Measurements from ENCODE around the gene HPCAL1. TPM values are rescaled to one million over a fixed set of nuclear protein-coding genes. Genes with fewer than 3 reads are reported as not detected.

The HPCAL1 gene
- total RNA-seq, 4 donors from 2014 or later: 34.5 to 54.2 (median 41.3) TPM

- no peak for DNase-seq (ENCODE audit: extremely low spot score)
- H3K27ac ChIP-seq (replicated peaks in 1 of 4): no peak overlapping the region
- intact Hi-C loops (cut with DNase I): no loop called here
- H3K27me3 ChIP-seq: no peaks in the 10 kb centered on the region
- peaks cover 0 to 25% (median 9%) of the 10 kb centered on the region in 4 donors for H3K4me1 ChIP-seq
- H3K9me3 ChIP-seq: no peaks in the 10 kb centered on the region
- H3K4me3 ChIP-seq: no peak overlapping the region
- TF ChIP-seq CTCF (IDR thresholded peaks at IDR 0.05): no peak
- no peak for TF ChIP-seq POLR2A (IDR thresholded peaks at IDR 0.05; ENCODE audit: low read depth)
- no peak for TF ChIP-seq EP300 (IDR thresholded peaks at IDR 0.05)
- TF ChIP-seq POLR2AphosphoS5 (IDR thresholded peaks at IDR 0.05): no peak
- no peaks in the 10 kb centered on the region for H3K36me3 ChIP-seq
- 84% methylated on average over 8 of the region's 8 CpGs for WGBS
Observed at GRCh38 chr2:10341193-10341592, 38.5 kb downstream of the HPCAL1 start.

GRCh38 chr2:10342245-10342951 lies 39.7 kb downstream of the HPCAL1 start:
- TF ChIP-seq EP300 (IDR thresholded peaks at IDR 0.05) (no peak), POLR2A (IDR thresholded peaks at IDR 0.05; ENCODE audit: low read depth) (no peak), POLR2AphosphoS5 (IDR thresholded peaks at IDR 0.05) (no peak), CTCF (IDR thresholded peaks at IDR 0.05) (no peak)
- Histone ChIP-seq H3K4me3 (no peak overlapping the region), H3K27me3 (no peaks in the 10 kb centered on the region), H3K4me1 (peaks cover 8 to 28% (median 16%) of the 10 kb centered on the region in 4 donors), H3K9me3 (no peaks in the 10 kb centered on the region), H3K36me3 (no peaks in the 10 kb centered on the region), H3K27ac (replicated peaks in 1 of 4) (no peak overlapping the region)
- intact Hi-C loops (cut with DNase I): no loop called here
- 91% methylated on average over 17 of the region's 18 CpGs for WGBS
- no peak for DNase-seq (ENCODE audit: extremely low spot score)

- Histone ChIP-seq H3K4me3 (no peak overlapping the region), H3K27me3 (no peaks in the 10 kb centered on the region), H3K4me1 (peaks cover 11 to 28% (median 19%) of the 10 kb centered on the region in 4 donors), H3K27ac (replicated peaks in 1 of 4) (no peak overlapping the region), H3K36me3 (no peaks in the 10 kb centered on the region), H3K9me3 (no peaks in the 10 kb centered on the region)
- TF ChIP-seq CTCF (IDR thresholded peaks at IDR 0.05) (no peak), POLR2AphosphoS5 (IDR thresholded peaks at IDR 0.05) (no peak), EP300 (IDR thresholded peaks at IDR 0.05) (no peak), POLR2A (IDR thresholded peaks at IDR 0.05; ENCODE audit: low read depth) (no peak)
- 97% methylated on average over 3 of the region's 3 CpGs for WGBS
- intact Hi-C loops (cut with DNase I): no loop called here
- DNase-seq (ENCODE audit: extremely low spot score): no peak
Observed at GRCh38 chr2:10343191-10343590, 40.5 kb downstream of the HPCAL1 start.

GRCh38 chr2:10343658-10344057 lies 41.0 kb downstream of the HPCAL1 start:
- WGBS: 83% methylated on average over 8 of the region's 8 CpGs
- DNase-seq (ENCODE audit: extremely low spot score): no peak
- Histone ChIP-seq H3K27me3 (no peaks in the 10 kb centered on the region), H3K9me3 (no peaks in the 10 kb centered on the region), H3K27ac (replicated peaks in 1 of 4) (no peak overlapping the region), H3K36me3 (no peaks in the 10 kb centered on the region), H3K4me1 (peaks cover 11 to 28% (median 19%) of the 10 kb centered on the region in 4 donors), H3K4me3 (no peak overlapping the region)
- TF ChIP-seq POLR2A (IDR thresholded peaks at IDR 0.05; ENCODE audit: low read depth) (no peak), CTCF (IDR thresholded peaks at IDR 0.05) (no peak), EP300 (IDR thresholded peaks at IDR 0.05) (no peak), POLR2AphosphoS5 (IDR thresholded peaks at IDR 0.05) (no peak)
- intact Hi-C loops (cut with DNase I): no loop called here
